Muscle layer of colon (tissue), 2 donors: ENCODE measurements around the gene TPTE2.
"Not testable (repeated sequence)": the region's sequence is repeated elsewhere in the genome, so short reads cannot be mapped to it uniquely, and the experiment has no call there.

Source experiments
- H3K27ac ChIP-seq: one replicate; pipeline ENCODE4 v1.7.0; 2013; ENCODE audit warnings: low read depth, mild to moderate bottlenecking, low read length, moderate library complexity
- H3K27me3 ChIP-seq, 2 donors: one replicate each; pipeline ENCODE4 v1.7.0; 2013; ENCODE audit warnings: low read length in 2 of 2, mild to moderate bottlenecking in 2 of 2; ENCODE audit not compliant: insufficient read depth in 2 of 2, control insufficient read depth in 1 of 2
- H3K36me3 ChIP-seq: one replicate; pipeline ENCODE4 v1.7.0; 2013; ENCODE audit warnings: mild to moderate bottlenecking, low read length; ENCODE audit not compliant: insufficient read depth
- H3K4me1 ChIP-seq: one replicate; pipeline ENCODE4 v1.7.0; 2013; ENCODE audit warnings: mild to moderate bottlenecking, low read length; ENCODE audit not compliant: insufficient read depth
- H3K4me3 ChIP-seq, 2 donors: one replicate each; pipeline ENCODE4 v1.7.0; 2013; ENCODE audit warnings: low read length in 2 of 2, low read depth in 1 of 2, mild to moderate bottlenecking in 1 of 2, moderate library complexity in 1 of 2
- H3K9ac ChIP-seq: one replicate; pipeline ENCODE4 v1.7.0; 2013; ENCODE audit warnings: low read length
- H3K9me3 ChIP-seq: one replicate; pipeline ENCODE4 v1.7.0; 2013; ENCODE audit warnings: mild to moderate bottlenecking, low read length
- donor health status: abdominal sarcoma.
- donor health status: Adenocarcinoma of cecum.

Gene TPTE2

DNA sequence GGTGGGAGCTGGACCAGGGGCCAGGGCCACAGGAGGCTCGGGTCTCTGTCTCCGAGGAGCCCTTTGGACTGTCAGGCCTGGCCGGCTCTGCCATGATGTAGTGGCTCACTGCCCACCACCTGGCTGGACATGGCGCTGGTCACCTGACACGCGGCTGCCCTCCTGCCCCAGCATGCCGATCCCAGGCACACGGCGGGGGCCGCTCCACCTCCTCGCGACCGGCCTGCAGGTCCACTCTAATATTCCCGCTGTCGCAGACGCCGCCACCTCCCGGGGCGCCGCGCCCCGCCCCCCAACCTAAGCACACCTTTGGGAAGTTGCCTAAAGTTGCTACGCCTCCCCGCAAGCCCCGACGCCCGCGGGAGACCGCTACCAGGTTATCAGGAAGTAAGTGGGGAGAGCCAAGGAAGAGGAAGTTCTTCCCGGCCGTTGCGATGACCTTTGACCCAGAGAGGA, at the start of gene TPTE2:
Gene TPTE2, minus strand, starts transcription at position 406 of the 456 bp plus-strand sequence. CDS start 58,298 bp downstream, outside the sequence.
- H3K27me3 ChIP-seq, H3K27ac ChIP-seq, H3K9me3 ChIP-seq: not testable (repeated sequence)

DNA sequence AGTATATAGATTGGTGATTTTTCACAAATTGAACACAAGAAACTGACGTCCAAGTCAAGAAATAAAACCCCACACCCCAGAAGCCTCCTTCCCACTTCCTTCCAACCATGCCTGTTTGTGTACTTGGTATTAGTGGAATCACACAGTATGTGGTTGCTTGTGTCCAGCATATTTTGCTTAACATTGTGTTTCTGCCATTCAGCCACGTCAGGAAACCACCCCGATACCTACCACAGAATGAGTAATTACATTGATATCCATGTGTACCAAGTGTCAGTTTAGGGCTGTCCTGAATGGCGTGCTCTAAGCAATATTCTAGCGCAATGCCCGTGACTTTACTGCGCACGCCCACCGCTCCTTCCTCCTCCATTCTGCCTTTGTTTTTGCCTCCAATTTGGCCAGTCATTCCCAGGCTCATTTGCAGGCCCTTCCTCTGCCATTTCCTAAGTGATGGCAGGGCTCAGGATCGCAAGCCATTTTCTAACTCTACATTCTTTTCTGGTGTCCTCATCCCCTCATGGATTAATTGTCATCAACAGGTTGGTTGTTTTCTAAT, 46.3 kb upstream of the TPTE2 start:
- H3K27me3 ChIP-seq = peaks cover 1 to 7% of the 10 kb centered on the region in 2 donors
- no peaks in the 10 kb centered on the region for H3K36me3 ChIP-seq
- no peak overlapping the region for H3K4me3 ChIP-seq
- no peaks in the 10 kb centered on the region for H3K9me3 ChIP-seq
- no peaks in the 10 kb centered on the region for H3K4me1 ChIP-seq
- H3K9ac ChIP-seq = no peak overlapping the region
- no peak overlapping the region for H3K27ac ChIP-seq

More for the DNA sequence above, at the start of gene TPTE2:
- not testable (repeated sequence) for H3K36me3 ChIP-seq, H3K4me3 ChIP-seq, H3K4me1 ChIP-seq, H3K9ac ChIP-seq

DNA sequence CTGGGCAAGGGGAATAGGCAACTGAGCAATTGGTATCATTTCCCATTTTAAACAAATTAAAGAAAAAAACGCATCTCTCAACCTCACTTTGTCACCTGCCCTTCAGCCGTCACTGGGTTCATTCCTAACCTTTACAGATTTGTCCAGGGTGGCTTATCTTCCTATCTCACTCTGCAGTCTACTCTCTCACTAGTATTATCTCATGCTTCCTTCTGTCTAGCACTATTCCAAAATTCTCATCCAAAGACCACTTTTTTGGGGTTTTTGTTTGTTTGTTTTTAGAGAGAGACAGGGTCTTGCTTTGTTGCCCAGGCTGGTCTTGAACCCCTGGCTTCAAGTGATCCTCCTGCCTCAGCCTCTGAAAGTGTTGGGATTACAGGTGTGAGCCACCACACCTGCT, 45.4 kb upstream of the TPTE2 start:
- Histone ChIP-seq H3K4me3 (no peak overlapping the region), H3K36me3 (no peaks in the 10 kb centered on the region), H3K9me3 (no peaks in the 10 kb centered on the region), H3K27ac (no peak overlapping the region), H3K9ac (no peak overlapping the region), H3K27me3 (peaks cover 4 to 14% of the 10 kb centered on the region in 2 donors), H3K4me1 (no peaks in the 10 kb centered on the region)

DNA sequence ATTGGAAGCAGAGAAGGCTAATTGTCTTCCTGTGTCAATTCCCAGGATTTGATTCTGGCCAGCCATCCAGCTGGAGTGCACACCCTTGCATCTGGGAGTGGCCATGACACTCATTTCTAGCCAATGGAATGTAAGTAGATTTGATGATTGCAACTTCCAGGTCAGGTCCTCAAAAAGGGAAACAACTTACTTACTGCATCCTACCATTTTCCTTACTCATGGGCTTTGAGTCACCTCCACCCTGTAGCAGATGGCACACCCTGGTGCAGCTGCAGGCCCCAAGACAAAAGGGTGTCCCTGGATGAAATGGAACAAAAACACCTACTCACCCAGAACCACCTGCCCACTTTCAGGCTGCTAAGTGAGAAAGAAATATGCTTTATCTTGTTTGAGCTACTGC, 44.8 kb upstream of the TPTE2 start:
- Histone ChIP-seq H3K9me3 (no peaks in the 10 kb centered on the region), H3K4me3 (no peak overlapping the region), H3K27ac (no peak overlapping the region), H3K27me3 (peaks cover 4 to 19% of the 10 kb centered on the region in 2 donors), H3K36me3 (no peaks in the 10 kb centered on the region), H3K4me1 (no peaks in the 10 kb centered on the region), H3K9ac (no peak overlapping the region)

DNA sequence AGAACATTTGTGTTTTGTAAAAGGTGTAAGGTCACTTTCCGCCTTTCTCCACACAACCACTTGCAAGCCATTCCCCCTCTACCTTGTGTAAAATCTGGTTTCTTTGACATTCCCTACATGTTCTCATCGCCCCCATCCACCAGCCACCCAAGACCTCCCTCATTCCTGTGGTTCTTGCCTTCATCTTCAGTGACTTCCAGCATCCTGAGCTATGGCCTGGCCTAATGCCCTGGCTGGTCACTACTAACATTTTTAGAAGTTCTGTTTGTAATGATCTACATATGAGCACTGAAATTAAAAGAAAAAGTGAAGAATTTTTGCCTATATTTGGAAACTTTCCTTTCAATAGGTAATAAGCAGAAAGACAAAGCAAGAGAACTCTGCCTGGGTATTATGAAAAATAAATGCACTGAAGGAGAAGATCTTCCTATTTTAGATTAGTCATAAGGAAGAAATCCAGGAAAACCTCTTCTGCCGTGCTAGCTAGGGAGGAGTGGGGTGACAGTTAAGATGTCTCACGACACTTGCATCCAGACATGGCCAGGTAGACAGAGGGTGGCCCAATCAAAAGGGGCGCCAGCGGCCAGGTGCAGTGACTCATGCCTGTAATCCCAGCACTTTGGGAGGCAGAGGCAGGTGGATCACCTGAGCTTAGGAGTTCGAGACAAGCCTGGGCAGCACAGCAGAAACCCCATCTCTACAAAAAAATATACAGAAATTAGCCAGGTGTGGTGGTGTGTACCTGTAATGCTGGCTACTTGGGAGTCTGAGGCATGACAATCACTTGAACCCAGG, 44.0 kb upstream of the TPTE2 start:
- Histone ChIP-seq H3K4me1 (no peaks in the 10 kb centered on the region), H3K36me3 (no peaks in the 10 kb centered on the region), H3K9me3 (no peaks in the 10 kb centered on the region), H3K9ac (no peak overlapping the region), H3K4me3 (no peak overlapping the region), H3K27me3 (peaks cover 4 to 19% of the 10 kb centered on the region in 2 donors), H3K27ac (no peak overlapping the region)

DNA sequence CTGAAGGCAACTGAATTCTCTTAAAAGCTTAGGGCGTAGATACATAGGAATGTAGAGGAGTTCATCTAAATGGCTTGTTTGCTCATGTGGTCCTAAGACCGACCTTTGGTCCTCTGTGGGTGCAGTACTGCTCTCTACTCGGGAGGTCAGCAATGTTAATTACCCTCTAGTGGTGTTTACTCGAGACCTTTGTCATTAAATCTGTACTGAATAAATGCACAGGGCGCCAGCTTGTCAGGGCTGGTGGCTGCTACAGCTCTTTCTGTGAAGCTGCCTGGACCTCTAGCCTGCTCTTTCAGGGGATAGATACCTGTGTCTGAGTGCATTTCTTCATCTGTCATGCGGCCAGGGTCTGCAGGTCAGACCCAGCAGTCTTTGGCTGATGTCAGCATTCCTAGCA, 43.0 kb upstream of the TPTE2 start:
- Histone ChIP-seq H3K9ac (no peak overlapping the region), H3K27ac (no peak overlapping the region), H3K4me1 (no peaks in the 10 kb centered on the region), H3K36me3 (no peaks in the 10 kb centered on the region), H3K9me3 (no peaks in the 10 kb centered on the region), H3K27me3 (peaks cover 4 to 19% of the 10 kb centered on the region in 2 donors), H3K4me3 (no peak overlapping the region)

DNA sequence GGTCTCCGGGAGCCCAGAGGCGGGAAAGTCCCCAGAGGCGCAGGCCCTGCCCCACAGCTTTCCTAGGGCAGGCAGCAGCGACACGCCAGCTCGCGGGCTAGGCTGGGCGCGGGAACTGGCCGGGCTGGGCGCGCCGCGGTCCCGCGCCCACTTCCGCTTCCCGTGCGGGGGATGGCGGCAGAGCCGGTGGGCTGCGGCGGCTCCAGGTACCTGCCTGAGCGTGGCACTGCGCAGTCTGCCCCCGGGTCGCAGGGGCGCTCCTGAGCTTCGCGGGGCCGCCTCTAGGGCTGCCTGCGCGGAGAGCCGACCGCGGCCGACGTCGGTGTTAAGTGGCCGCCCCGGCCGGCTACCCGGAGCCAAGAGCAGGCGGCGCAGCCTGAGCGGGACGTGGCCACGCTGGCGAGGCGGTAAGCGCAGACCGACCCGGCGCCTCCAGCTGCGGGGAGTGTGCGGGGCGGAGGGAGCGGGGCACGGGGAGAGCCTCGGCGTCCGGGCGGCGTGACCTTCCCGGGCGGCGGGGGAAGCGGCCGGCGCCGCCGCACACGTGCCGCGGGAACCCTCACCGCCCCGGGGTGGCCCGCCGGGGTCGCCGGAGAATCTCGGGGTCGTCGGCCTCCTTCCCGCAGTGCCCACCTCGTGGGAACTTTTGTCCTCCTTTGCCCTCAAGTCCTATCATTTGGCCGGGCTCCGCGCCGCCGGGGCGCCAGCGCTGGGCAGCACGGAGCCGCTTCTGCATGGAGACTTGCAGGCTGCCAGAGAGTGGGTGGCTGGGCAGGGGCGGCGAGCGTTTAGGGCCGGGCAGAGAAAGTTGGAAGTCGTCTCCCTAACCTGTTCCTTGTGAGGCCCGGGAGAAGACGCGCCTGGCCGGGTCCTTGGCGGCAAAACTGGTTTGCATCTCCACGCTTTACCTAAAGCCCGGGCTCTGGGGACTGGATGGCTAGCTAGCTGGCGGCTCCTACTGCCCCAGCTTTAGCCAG, 40.7 kb upstream of the TPTE2 start:
- Histone ChIP-seq H3K9ac (no peak overlapping the region), H3K9me3 (no peaks in the 10 kb centered on the region), H3K4me3 (peak overlapping the region; percentile 20 to 45), H3K4me1 (no peaks in the 10 kb centered on the region), H3K27ac (no peak overlapping the region), H3K36me3 (no peaks in the 10 kb centered on the region), H3K27me3 (peaks cover 4 to 19% of the 10 kb centered on the region in 2 donors)

DNA sequence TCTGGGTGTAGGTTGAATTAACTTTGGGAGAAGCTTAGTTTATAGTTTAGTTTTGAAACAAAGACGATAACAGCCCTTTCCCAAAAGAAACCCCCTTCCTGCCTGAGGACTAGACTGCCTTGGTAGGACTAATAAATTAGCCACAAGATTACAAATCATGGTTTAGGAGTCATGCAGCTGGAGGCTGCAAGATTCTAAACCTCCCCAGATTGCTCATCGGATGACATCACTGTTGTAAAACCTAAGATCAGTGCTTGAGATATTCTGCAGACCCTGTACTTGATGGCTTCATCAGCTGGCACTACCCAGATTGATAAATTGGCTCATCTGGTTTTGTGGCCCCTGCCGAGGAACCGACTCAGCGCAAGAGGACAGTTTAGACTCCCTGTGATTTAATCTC, 36.2 kb upstream of the TPTE2 start:
- H3K36me3 ChIP-seq = no peaks in the 10 kb centered on the region
- no peak overlapping the region for H3K4me3 ChIP-seq
- no peaks in the 10 kb centered on the region for H3K4me1 ChIP-seq
- no peak overlapping the region for H3K9ac ChIP-seq
- H3K27ac ChIP-seq = no peak overlapping the region
- H3K27me3 ChIP-seq = peaks cover 2 to 12% of the 10 kb centered on the region in 2 donors
- no peaks in the 10 kb centered on the region for H3K9me3 ChIP-seq

DNA sequence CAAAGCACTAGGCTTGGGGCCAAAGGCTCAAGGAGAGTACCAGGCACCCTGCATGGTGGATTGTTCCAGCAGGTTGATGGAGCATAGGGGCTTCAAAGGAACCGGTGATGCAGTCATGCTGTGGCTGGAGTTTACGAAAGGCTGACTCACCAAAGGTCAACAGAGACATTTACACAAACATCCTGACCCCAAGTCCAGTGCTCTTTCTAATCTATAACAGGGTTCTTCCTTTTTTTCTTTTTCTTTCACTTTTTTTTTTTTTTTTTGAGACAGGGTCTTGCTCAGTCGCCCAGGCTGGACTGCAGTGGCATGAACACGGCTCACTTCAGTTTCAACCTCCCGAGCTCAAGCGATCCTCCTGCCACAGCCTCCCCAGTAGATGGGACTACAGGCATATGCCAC, 35.6 kb upstream of the TPTE2 start:
- H3K9ac ChIP-seq = no peak overlapping the region
- no peaks in the 10 kb centered on the region for H3K36me3 ChIP-seq
- H3K27me3 ChIP-seq = peaks cover 0 to 7% of the 10 kb centered on the region in 2 donors
- no peak overlapping the region for H3K27ac ChIP-seq
- H3K4me1 ChIP-seq = no peaks in the 10 kb centered on the region
- no peak overlapping the region for H3K4me3 ChIP-seq
- no peaks in the 10 kb centered on the region for H3K9me3 ChIP-seq

DNA sequence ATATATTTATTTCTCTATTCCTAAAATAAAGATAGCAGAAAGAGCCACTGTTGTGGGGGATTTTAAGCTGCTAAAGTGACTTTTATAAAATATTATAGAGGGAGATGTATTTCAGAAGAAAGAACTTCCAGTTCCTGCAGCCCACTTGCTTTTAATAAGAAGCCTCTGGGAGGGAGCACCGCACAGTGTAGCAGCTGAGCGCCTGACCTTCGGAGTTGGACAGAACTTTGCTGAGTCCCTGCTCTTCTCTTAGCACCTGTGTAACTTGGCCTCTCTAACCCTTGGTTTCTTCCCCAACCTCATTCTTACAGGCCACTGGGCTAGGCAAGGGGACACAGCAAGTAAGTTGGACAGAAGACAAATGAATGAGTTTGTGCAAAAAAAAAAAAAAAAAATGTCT, 34.8 kb upstream of the TPTE2 start:
- H3K36me3 ChIP-seq = no peaks in the 10 kb centered on the region
- no peaks in the 10 kb centered on the region for H3K27me3 ChIP-seq
- H3K9ac ChIP-seq = no peak overlapping the region
- no peaks in the 10 kb centered on the region for H3K4me1 ChIP-seq
- H3K27ac ChIP-seq = no peak overlapping the region
- H3K4me3 ChIP-seq = no peak overlapping the region
- no peaks in the 10 kb centered on the region for H3K9me3 ChIP-seq

DNA sequence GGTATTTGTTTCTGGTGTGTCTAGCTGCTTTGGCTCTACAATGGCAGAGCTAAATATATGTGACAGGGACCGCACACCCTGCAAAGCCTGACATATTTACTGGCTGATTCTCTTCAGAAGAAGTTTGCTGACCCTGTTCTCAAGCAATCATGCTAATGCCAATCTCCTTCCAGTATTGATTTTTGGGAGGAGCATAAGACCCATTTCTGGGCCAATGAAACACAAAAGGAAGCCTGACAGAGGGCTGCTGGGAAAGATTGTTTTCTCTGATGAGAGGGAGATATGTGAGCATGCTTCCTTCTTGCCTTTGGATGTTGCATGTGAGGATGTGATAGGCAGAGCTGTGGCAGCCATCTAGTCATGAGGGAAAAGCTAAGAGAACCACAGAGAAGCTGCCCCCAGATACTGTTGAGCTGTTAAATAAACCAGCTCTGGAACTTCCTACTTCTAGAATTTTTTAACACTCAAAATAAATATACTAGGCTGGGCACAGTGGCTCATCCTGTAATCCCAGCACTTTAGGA, 31.4 kb upstream of the TPTE2 start:
- Histone ChIP-seq H3K4me3 (no peak overlapping the region), H3K36me3 (no peaks in the 10 kb centered on the region), H3K9ac (no peak overlapping the region), H3K4me1 (no peaks in the 10 kb centered on the region), H3K27me3 (no peaks in the 10 kb centered on the region), H3K27ac (no peak overlapping the region), H3K9me3 (no peaks in the 10 kb centered on the region)
